Measurements from ENCODE around the gene TNFAIP8L1.

The TNFAIP8L1 gene

DNA sequence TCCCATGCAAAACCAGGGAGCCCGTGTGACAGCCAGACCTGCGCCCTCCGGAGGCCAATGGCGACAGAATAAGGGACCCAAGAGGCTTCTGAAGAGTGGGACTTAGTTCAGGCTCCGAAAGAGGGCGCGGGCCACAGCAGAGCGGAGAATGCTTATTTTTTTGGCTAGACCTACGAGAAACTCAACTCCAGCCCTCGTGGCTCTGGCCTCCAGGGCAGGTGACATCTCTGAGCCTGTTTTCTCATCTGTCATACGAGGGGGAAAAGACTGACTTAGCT, 61.3 kb downstream of the TNFAIP8L1 start:
- H3K4me3 ChIP-seq (ENCODE audit: insufficient read depth, low read depth, low read length): no peak overlapping the region
- H3K36me3 ChIP-seq (ENCODE audit: control insufficient read depth, insufficient read depth, low read length): peaks cover 21% of the 10 kb centered on the region
- H3K4me1 ChIP-seq (ENCODE audit: control insufficient read depth, insufficient read depth, low read length): no peaks in the 10 kb centered on the region
- H3K27me3 ChIP-seq (ENCODE audit: control insufficient read depth, insufficient read depth, low read length, poor library complexity, severe bottlenecking): no peaks in the 10 kb centered on the region
- WGBS, 2 experiments: 91 to 93% methylated on average over 11 of the region's 11 CpGs
- no peaks in the 10 kb centered on the region for H3K9me3 ChIP-seq (ENCODE audit: control insufficient read depth, low read length)
- no peak overlapping the region for H3K27ac ChIP-seq (ENCODE audit: insufficient read depth, low read depth, low read length, poor library complexity, severe bottlenecking)

DNA sequence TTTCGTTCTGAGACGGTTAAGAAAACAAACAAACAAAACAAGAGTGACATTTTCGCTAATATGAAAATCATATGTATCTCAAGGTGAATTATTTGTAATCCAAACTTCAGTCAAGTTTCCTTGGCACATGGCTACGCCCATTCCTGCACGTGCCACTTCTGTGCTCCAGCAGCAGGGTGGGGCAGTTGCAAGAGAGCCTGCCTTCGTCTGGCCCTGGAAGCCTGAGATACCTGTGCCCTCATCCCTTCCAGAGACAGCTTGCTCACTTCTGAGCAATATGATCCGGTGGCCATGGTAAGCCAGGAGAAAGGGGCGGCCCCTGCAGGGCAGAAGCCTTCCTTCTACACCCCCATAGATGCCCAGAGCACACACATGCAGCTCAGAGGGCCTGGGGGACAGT, 62.2 kb downstream of the TNFAIP8L1 start:
- Histone ChIP-seq H3K36me3 (ENCODE audit: control insufficient read depth, insufficient read depth, low read length) (peaks cover 21% of the 10 kb centered on the region), H3K27ac (ENCODE audit: insufficient read depth, low read depth, low read length, poor library complexity, severe bottlenecking) (no peak overlapping the region), H3K4me1 (ENCODE audit: control insufficient read depth, insufficient read depth, low read length) (no peaks in the 10 kb centered on the region), H3K4me3 (ENCODE audit: insufficient read depth, low read depth, low read length) (no peak overlapping the region), H3K27me3 (ENCODE audit: control insufficient read depth, insufficient read depth, low read length, poor library complexity, severe bottlenecking) (no peaks in the 10 kb centered on the region), H3K9me3 (ENCODE audit: control insufficient read depth, low read length) (no peaks in the 10 kb centered on the region)
- WGBS, 2 experiments: 93% methylated on average over 8 of the region's 8 CpGs

GRCh38 chr19:4702764-4703163, 63.4 kb downstream of the TNFAIP8L1 start:
- Histone ChIP-seq H3K9me3 (ENCODE audit: control insufficient read depth, low read length) (no peaks in the 10 kb centered on the region), H3K4me3 (ENCODE audit: insufficient read depth, low read depth, low read length) (no peak overlapping the region), H3K4me1 (ENCODE audit: control insufficient read depth, insufficient read depth, low read length) (no peaks in the 10 kb centered on the region), H3K36me3 (ENCODE audit: control insufficient read depth, insufficient read depth, low read length) (peaks cover 17% of the 10 kb centered on the region), H3K27ac (ENCODE audit: insufficient read depth, low read depth, low read length, poor library complexity, severe bottlenecking) (no peak overlapping the region), H3K27me3 (ENCODE audit: control insufficient read depth, insufficient read depth, low read length, poor library complexity, severe bottlenecking) (no peaks in the 10 kb centered on the region)
- 94% methylated on average over 11 of the region's 11 CpGs for WGBS, 2 experiments

DNA sequence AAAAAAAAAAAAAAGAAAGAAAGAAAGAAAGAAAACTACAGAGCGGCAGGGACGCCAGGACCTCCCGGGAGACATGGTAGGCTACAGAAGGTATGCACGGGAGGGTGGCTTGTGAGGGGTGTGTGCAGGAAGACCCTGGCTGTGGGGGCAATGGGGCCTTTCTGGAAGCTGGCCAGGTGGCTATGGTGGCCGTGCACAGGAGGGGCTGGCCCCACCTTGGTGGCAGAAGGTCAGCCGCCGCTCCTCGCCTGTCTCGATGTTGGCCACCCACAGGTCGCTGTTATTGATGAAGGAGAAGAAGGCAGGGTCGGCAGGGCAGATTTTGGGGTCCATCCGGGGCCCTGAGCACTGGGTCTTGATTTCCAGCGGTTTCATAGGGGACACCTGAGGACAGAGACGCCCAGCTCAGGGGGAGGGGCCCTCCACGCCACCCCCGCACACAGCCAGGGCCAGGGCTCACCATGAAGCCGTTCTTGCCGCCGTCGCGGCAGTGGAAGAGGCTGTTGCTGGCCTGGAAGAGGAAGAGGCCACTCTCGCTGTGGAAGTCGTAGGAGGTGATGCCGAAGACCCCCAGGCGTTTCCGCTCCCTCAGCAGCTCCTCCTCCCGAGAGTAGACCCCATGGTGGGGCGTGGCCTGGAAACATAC, 64.5 kb downstream of the TNFAIP8L1 start:
- Histone ChIP-seq H3K9me3 (ENCODE audit: control insufficient read depth, low read length) (no peaks in the 10 kb centered on the region), H3K27ac (ENCODE audit: insufficient read depth, low read depth, low read length, poor library complexity, severe bottlenecking) (no peak overlapping the region), H3K27me3 (ENCODE audit: control insufficient read depth, insufficient read depth, low read length, poor library complexity, severe bottlenecking) (no peaks in the 10 kb centered on the region), H3K4me1 (ENCODE audit: control insufficient read depth, insufficient read depth, low read length) (no peaks in the 10 kb centered on the region), H3K36me3 (ENCODE audit: control insufficient read depth, insufficient read depth, low read length) (peaks cover 17% of the 10 kb centered on the region), H3K4me3 (ENCODE audit: insufficient read depth, low read depth, low read length) (no peak overlapping the region)
- WGBS, 2 experiments: 94 to 95% methylated on average over 28 of the region's 28 CpGs

- peaks cover 17% of the 10 kb centered on the region for H3K36me3 ChIP-seq (ENCODE audit: control insufficient read depth, insufficient read depth, low read length)
- WGBS, 2 experiments: 90 to 93% methylated on average over 9 of the region's 9 CpGs
- no peak overlapping the region for H3K27ac ChIP-seq (ENCODE audit: insufficient read depth, low read depth, low read length, poor library complexity, severe bottlenecking)
These were observed 65.0 kb downstream of the TNFAIP8L1 start for GRCh38 chr19:4704317-4704673.

More at GRCh38 chr19:4704317-4704673, 65.0 kb downstream of the TNFAIP8L1 start:
- Histone ChIP-seq H3K27me3 (ENCODE audit: control insufficient read depth, insufficient read depth, low read length, poor library complexity, severe bottlenecking) (no peaks in the 10 kb centered on the region), H3K9me3 (ENCODE audit: control insufficient read depth, low read length) (no peaks in the 10 kb centered on the region), H3K4me1 (ENCODE audit: control insufficient read depth, insufficient read depth, low read length) (no peaks in the 10 kb centered on the region), H3K4me3 (ENCODE audit: insufficient read depth, low read depth, low read length) (no peak overlapping the region)
